SK-N-SH (cell line): Measurements from ENCODE around the gene AGAP1. TPM values are rescaled to one million over a fixed set of nuclear protein-coding genes. Genes with fewer than 3 reads are reported as not detected.

Source experiments
- CTCF ChIA-PET: fragments of 300-600, 350-600 bp; formaldehyde crosslinking; extraction: SDS; loops from one replicate; lab custom pipeline; 2021; lab: Yijun Ruan, JAX
- POLR2A ChIA-PET: fragments of 350-600 bp; sonication (Branson Sonifier 250); formaldehyde crosslinking; extraction: SDS; loops from one replicate; lab custom pipeline; 2020; ENCODE audit warnings: antibody characterized with exemption, inconsistent platforms; lab: Yijun Ruan, JAX
- DNase-seq: peaks from one replicate; pipeline ENCODE4 v3.0.0; 2012
- H2AFZ ChIP-seq: fragments of 200-600 bp; sonication (generic); 2 replicates; pipeline ENCODE4 v1.8.1; 2016; ENCODE audit warnings: antibody characterized with exemption, mild to moderate bottlenecking, low read depth
- H3F3A ChIP-seq: fragments of 200-600 bp; sonication (generic); replicated peaks from 2 replicates; pipeline ENCODE3; 2016; ENCODE audit warnings: antibody characterized with exemption, mild to moderate bottlenecking; ENCODE audit not compliant: insufficient read depth
- H3K27ac ChIP-seq, 2 experiments: fragments of 200-500 bp in 1 of 2; fragments of 200-600 bp in 1 of 2; sonication (Bioruptor generic) in 1 of 2; sonication (generic), shearing (Covaris generic) in 1 of 2; 2 replicates each; pipeline versions ENCODE4 v1.5.1 to v1.6.1; 2014 to 2016; ENCODE audit warnings: low read depth in 2 of 2, inconsistent platforms in 1 of 2, low read length in 1 of 2, mild to moderate bottlenecking in 1 of 2, mixed read lengths in 1 of 2
- H3K27me3 ChIP-seq: fragments of 200-600 bp; sonication (generic), shearing (Covaris generic); 2 replicates; pipeline ENCODE4 v1.6.1; 2016; ENCODE audit warnings: mixed run types; ENCODE audit not compliant: insufficient read depth
- H3K36me3 ChIP-seq, 2 experiments: fragments of 200-500 bp in 1 of 2; fragments of 200-600 bp in 1 of 2; sonication (Bioruptor generic) in 1 of 2; sonication (generic) in 1 of 2; replicated peaks in 1 of 2; 2 replicates each; pipeline versions ENCODE3 to v1.5.1; 2014 to 2016; ENCODE audit warnings: low read length in 1 of 2, mild to moderate bottlenecking in 1 of 2; ENCODE audit not compliant: insufficient read depth in 2 of 2, control insufficient read depth in 1 of 2
- H3K4me1 ChIP-seq, 2 experiments: fragments of 200-500 bp in 1 of 2; fragments of 200-600 bp in 1 of 2; sonication (Bioruptor generic) in 1 of 2; sonication (generic), shearing (Covaris generic) in 1 of 2; 2 replicates each; pipeline versions ENCODE4 v1.5.1 to v1.6.1; 2014 to 2016; ENCODE audit warnings: low read depth in 1 of 2, low read length in 1 of 2, mixed run types in 1 of 2; ENCODE audit not compliant: insufficient read depth in 2 of 2, control insufficient read depth in 1 of 2
- H3K4me2 ChIP-seq: fragments of 200-600 bp; sonication (generic), shearing (Covaris generic); 2 replicates; pipeline ENCODE4 v1.6.1; 2017; ENCODE audit warnings: mixed run types
- H3K4me3 ChIP-seq, 2 experiments: fragments of 200-500 bp in 1 of 2; fragments of 200-600 bp in 1 of 2; sonication (Bioruptor generic) in 1 of 2; sonication (generic), shearing (Covaris generic) in 1 of 2; 2 replicates each; pipeline versions ENCODE4 v1.5.1 to v1.8.1; 2014 to 2016; ENCODE audit warnings: low read depth in 2 of 2, inconsistent platforms in 1 of 2, low read length in 1 of 2, mild to moderate bottlenecking in 1 of 2, mixed read lengths in 1 of 2, moderate library complexity in 1 of 2
- H3K79me2 ChIP-seq: fragments of 200-600 bp; sonication (generic); 2 replicates; pipeline ENCODE4 v1.8.1; 2017; ENCODE audit warnings: mild to moderate bottlenecking; ENCODE audit not compliant: insufficient read depth
- H3K9ac ChIP-seq: fragments of 200-600 bp; sonication (generic); 2 replicates; pipeline ENCODE4 v1.6.1; 2017; ENCODE audit warnings: mixed run types
- H3K9me2 ChIP-seq: fragments of 200-600 bp; sonication (generic); 2 replicates; pipeline ENCODE4 v1.6.1; 2017; ENCODE audit warnings: mixed run types
- H3K9me3 ChIP-seq: fragments of 200-600 bp; sonication (generic); 2 replicates; pipeline ENCODE4 v1.6.1; 2017; ENCODE audit warnings: mixed run types, mild to moderate bottlenecking, moderate library complexity
- H4K20me1 ChIP-seq: fragments of 200-600 bp; sonication (generic); 2 replicates; pipeline ENCODE4 v1.6.1; 2017; ENCODE audit warnings: mild to moderate bottlenecking, mixed run types; ENCODE audit not compliant: insufficient read depth
- CHD2 ChIP-seq: fragments of 150-350 bp; IDR thresholded peaks from 2 replicates; pipeline ENCODE4 v1.6.1; 2018; ENCODE audit warnings: low read length; ENCODE audit not compliant: partially characterized antibody
- CTCF ChIP-seq: fragments of 200-600 bp; sonication (generic); IDR thresholded peaks from 2 replicates; pipeline ENCODE4 v1.6.1; 2017; ENCODE audit warnings: antibody characterized with exemption, mild to moderate bottlenecking, moderate library complexity
- ELF1 ChIP-seq: IDR thresholded peaks from 2 replicates; pipeline ENCODE4 v1.4.0; 2012
- EP300 ChIP-seq, 2 experiments: IDR thresholded peaks; 2 replicates each; pipeline versions ENCODE4 v1.4.0 to v1.6.1; 2012; ENCODE audit warnings: borderline replicate concordance in 1 of 2, low read depth in 1 of 2, low read length in 1 of 2
- IRF3 ChIP-seq: fragments of 150-350 bp; IDR thresholded peaks from 2 replicates; pipeline ENCODE4 v1.6.1; 2016; ENCODE audit warnings: mild to moderate bottlenecking, low read depth, low read length
- JUND ChIP-seq: IDR thresholded peaks from 2 replicates; pipeline ENCODE4 v1.4.0; 2012
- NRF1 ChIP-seq: IDR thresholded peaks from 2 replicates; pipeline ENCODE4 v1.6.1; 2012; ENCODE audit warnings: low read depth, mild to moderate bottlenecking, low read length
- PBX3 ChIP-seq: IDR thresholded peaks from 2 replicates; pipeline ENCODE4; 2012
- POLR2AphosphoS5 ChIP-seq: IDR thresholded peaks from 2 replicates; pipeline ENCODE4 v1.6.1; 2012; ENCODE audit warnings: low read depth, low read length
- REST ChIP-seq: IDR thresholded peaks from 2 replicates; pipeline ENCODE4 v1.6.1; 2012; ENCODE audit warnings: mild to moderate bottlenecking, low read depth, low read length, moderate library complexity
- USF2 ChIP-seq: fragments of 150-350 bp; IDR thresholded peaks from 2 replicates; pipeline ENCODE4 v1.6.1; 2017; ENCODE audit warnings: antibody characterized with exemption, low read length, low read depth, borderline replicate concordance
- YY1 ChIP-seq: IDR thresholded peaks from 2 replicates; pipeline ENCODE4 v1.4.0; 2012; ENCODE audit warnings: low read depth, mild to moderate bottlenecking
- WGBS: methylation state at CpG from one replicate; pipeline ENCODE4 v1.1.6; 2017; ENCODE audit warnings: low lambda C conversion rate; 5-methylcytosine and 5-hydroxymethylcytosine counted together
- polyA plus RNA-seq, 3 experiments: library from polyadenylated mRNA; depleted of rRNA; stranded (reverse); fragments of >200 nt; gene quantifications; 2 replicates each; pipeline ENCODE4 v1.2.3, GENCODE V29; 2012

Gene AGAP1
- polyA plus RNA-seq, 1 of the 3 experiments (the other 2 are of a cell fraction): 8.8 TPM

- H3K9ac ChIP-seq: no peak overlapping the region
- H3K4me2 ChIP-seq: no peak overlapping the region
- no peak overlapping the region for H3K27ac ChIP-seq
- no peaks in the 10 kb centered on the region for H3K36me3 ChIP-seq
- WGBS: 89% methylated on average over 7 of the region's 8 CpGs
- H3K9me2 ChIP-seq: no peaks in the 10 kb centered on the region
- ChIA-PET POLR2A (no interaction called here), CTCF (interaction anchor here (1.3 to 2.1 kb wide), 2 partner anchors 21 to 130 kb away, joined by 4 to 12 read pairs; no protein-coding TSS in a partner anchor)
- DNase-seq: no peak
- H3K27me3 ChIP-seq: no peaks in the 10 kb centered on the region
- no peak overlapping the region for H3K4me3 ChIP-seq
- no peak overlapping the region for H2AFZ ChIP-seq
- no peaks in the 10 kb centered on the region for H3K9me3 ChIP-seq
- no peaks in the 10 kb centered on the region for H3K79me2 ChIP-seq
- TF ChIP-seq ELF1 (no peak), POLR2AphosphoS5 (no peak), CTCF (no peak), PBX3 (no peak), CHD2 (no peak)
- H3F3A ChIP-seq: no peaks in the 10 kb centered on the region
- peaks cover 0 to 47% of the 10 kb centered on the region in 2 experiments; a peak in 2 of 4 replicates for H3K4me1 ChIP-seq
- H4K20me1 ChIP-seq: no peaks in the 10 kb centered on the region
These were observed 231.2 kb downstream of the AGAP1 start for GRCh38 chr2:235725016-235725489.

GRCh38 chr2:235725841-235726240 lies 232.0 kb downstream of the AGAP1 start:
- Histone ChIP-seq H3K4me3 (no peak overlapping the region), H3K79me2 (no peaks in the 10 kb centered on the region), H3K9ac (no peak overlapping the region), H3K9me3 (no peaks in the 10 kb centered on the region), H2AFZ (no peak overlapping the region), H3K27ac (no peak overlapping the region), H3K4me2 (no peak overlapping the region), H4K20me1 (no peaks in the 10 kb centered on the region), H3K9me2 (no peaks in the 10 kb centered on the region), H3K36me3 (no peaks in the 10 kb centered on the region), H3K27me3 (no peaks in the 10 kb centered on the region), H3F3A (no peaks in the 10 kb centered on the region), H3K4me1 (peaks cover 0 to 44% of the 10 kb centered on the region in 2 experiments; a peak in 2 of 4 replicates)
- 86% methylated on average over 4 of the region's 4 CpGs for WGBS
- TF ChIP-seq REST (no peak), ELF1 (no peak), YY1 (no peak), USF2 (no peak), IRF3 (no peak), NRF1 (no peak), EP300 (IDR thresholded peaks at IDR 0.05; ENCODE audit: borderline replicate concordance in 1 of 2, low read depth in 1 of 2, low read length in 1 of 2) (no peak), JUND (no peak)
- CTCF ChIA-PET: no interaction called here
- no peak for DNase-seq
- POLR2A ChIA-PET: no interaction called here
